Activated T-helper 1 cell treated with anti-CD3 and anti-CD28 coated beads, Interleukin-12 subunit alpha, Interleukin-12 subunit beta, Interleukin-2, Interleukin-4 antibody, amounts not matched to agents 30 ng/mL and 10 ng/mL and 1 ng/mL, durations not matched to agents 14 hours and 24 hours and 36 hours (primary cell): Measurements from ENCODE around the gene YY1. TPM values are rescaled to one million over a fixed set of nuclear protein-coding genes. Genes with fewer than 3 reads are reported as not detected.

Source experiments
- DNase-seq: peaks from one replicate; pipeline ENCODE4 v3.0.0; 2021; ENCODE audit warnings: low spot score
- H3K27ac Mint-ChIP-seq: one replicate; pipeline ENCODE4 v1.8.0; 2021; ENCODE audit warnings: mild to moderate bottlenecking, mixed read lengths
- H3K27me3 Mint-ChIP-seq: one replicate; pipeline ENCODE4 v1.8.0; 2022; ENCODE audit warnings: mild to moderate bottlenecking, moderate library complexity, mixed read lengths; ENCODE audit not compliant: insufficient read depth
- H3K36me3 Mint-ChIP-seq: one replicate; pipeline ENCODE4 v1.8.0; 2021; ENCODE audit warnings: low read depth, mixed read lengths
- H3K4me1 Mint-ChIP-seq: one replicate; pipeline ENCODE4 v1.8.0; 2021; ENCODE audit warnings: low read depth, mixed read lengths
- H3K4me3 Mint-ChIP-seq: one replicate; pipeline ENCODE4 v1.8.0; 2021; ENCODE audit warnings: mild to moderate bottlenecking, moderate library complexity, mixed read lengths
- H3K9me3 Mint-ChIP-seq: one replicate; pipeline ENCODE4 v1.8.0; 2021; ENCODE audit warnings: mixed read lengths
- intact Hi-C: fragments of 100-400 bp; cut with micrococcal nuclease; formaldehyde crosslinking; loops from one replicate; pipeline ENCODE4 v1.15.1; 2024
- total RNA-seq: library from RNA; stranded (reverse); gene quantifications from 2 replicates; pipeline ENCODE4 v1.2.3, GENCODE V29; 2022

The YY1 gene
- total RNA-seq: 109 and 110 TPM in 2 replicates

GRCh38 chr14:100238419-100239210 is at the start of gene YY1:
YY1 (plus strand) TSS chr14:100239144; CDS start chr14:100239245, 101 bp downstream.
- Mint-ChIP-seq H3K27ac (peak within 1 kb of the TSS; percentile 98), H3K36me3 (peaks cover 28% of the 10 kb centered on the region), H3K4me1 (peaks cover 65% of the 10 kb centered on the region), H3K9me3 (no peaks in the 10 kb centered on the region), H3K27me3 (no peaks in the 10 kb centered on the region), H3K4me3 (peak within 1 kb of the TSS; percentile 92)
- intact Hi-C loops: loop anchor here (1.0 to 5.0 kb wide), 8 partner anchors 17 to 757 kb away; partner anchors contain the start of genes CCNK and CYP46A1
- peak; percentile 99 for DNase-seq

GRCh38 chr14:100190126-100190525 is 48.8 kb upstream of the YY1 start:
- no peak overlapping the region for H3K27ac Mint-ChIP-seq
- no peaks in the 10 kb centered on the region for H3K9me3 Mint-ChIP-seq
- no peak for DNase-seq
- H3K4me3 Mint-ChIP-seq: no peak overlapping the region
- intact Hi-C loops: loop anchor here (10.0 kb wide), 1 partner anchor 585 kb away; the partner anchor contains the start of gene CCDC85C
- no peaks in the 10 kb centered on the region for H3K36me3 Mint-ChIP-seq
- H3K27me3 Mint-ChIP-seq: no peaks in the 10 kb centered on the region
- peaks cover 10% of the 10 kb centered on the region for H3K4me1 Mint-ChIP-seq

GRCh38 chr14:100191584-100192249 is 47.2 kb upstream of the YY1 start:
- H3K36me3 Mint-ChIP-seq: no peaks in the 10 kb centered on the region
- H3K4me3 Mint-ChIP-seq: no peak overlapping the region

GRCh38 chr14:100192250-100192671 is 46.7 kb upstream of the YY1 start:
- Mint-ChIP-seq H3K4me1 (peaks cover 6% of the 10 kb centered on the region), H3K36me3 (no peaks in the 10 kb centered on the region), H3K9me3 (no peaks in the 10 kb centered on the region), H3K4me3 (peak overlapping the region; percentile 60), H3K27me3 (no peaks in the 10 kb centered on the region), H3K27ac (peak overlapping the region; percentile 52)
- intact Hi-C loops: loop anchor here (2.0 to 10.0 kb wide), 2 partner anchors 123 to 587 kb away; partner anchors contain the start of gene CCDC85C
- DNase-seq: peak; percentile 4

More at GRCh38 chr14:100191584-100192249, 47.2 kb upstream of the YY1 start:
- DNase-seq: no peak
- no peaks in the 10 kb centered on the region for H3K27me3 Mint-ChIP-seq
- intact Hi-C loops: loop anchor here (2.0 to 10.0 kb wide), 2 partner anchors 123 to 587 kb away; partner anchors contain the start of gene CCDC85C
- no peaks in the 10 kb centered on the region for H3K9me3 Mint-ChIP-seq
- no peak overlapping the region for H3K27ac Mint-ChIP-seq
- peaks cover 6% of the 10 kb centered on the region for H3K4me1 Mint-ChIP-seq

- intact Hi-C loops: loop anchor here (1.0 to 10.0 kb wide), 11 partner anchors 21 to 588 kb away; partner anchors contain the start of genes CCDC85C, DEGS2 and WDR25
- no peaks in the 10 kb centered on the region for H3K36me3 Mint-ChIP-seq
These were observed 46.1 kb upstream of the YY1 start for GRCh38 chr14:100192672-100193416.

GRCh38 chr14:100193417-100194357 is 45.3 kb upstream of the YY1 start:
- intact Hi-C loops: loop anchor here (1.0 to 10.0 kb wide), 11 partner anchors 21 to 589 kb away; partner anchors contain the start of genes CCDC85C, DEGS2 and WDR25
- no peaks in the 10 kb centered on the region for H3K36me3 Mint-ChIP-seq
- H3K9me3 Mint-ChIP-seq: no peaks in the 10 kb centered on the region
- no peaks in the 10 kb centered on the region for H3K27me3 Mint-ChIP-seq
- H3K4me3 Mint-ChIP-seq: peak overlapping the region; percentile 60
- peak overlapping the region; percentile 67 for H3K27ac Mint-ChIP-seq
- DNase-seq: no peak
- H3K4me1 Mint-ChIP-seq: peaks cover 6% of the 10 kb centered on the region

More at GRCh38 chr14:100192672-100193416, 46.1 kb upstream of the YY1 start:
- Mint-ChIP-seq H3K4me1 (peaks cover 6% of the 10 kb centered on the region), H3K9me3 (no peaks in the 10 kb centered on the region), H3K27me3 (no peaks in the 10 kb centered on the region), H3K4me3 (peak overlapping the region; percentile 60), H3K27ac (peak overlapping the region; percentile 67)
- peak; percentile 100 for DNase-seq

GRCh38 chr14:100199240-100199860 is 39.6 kb upstream of the YY1 start:
- Mint-ChIP-seq H3K4me1 (no peaks in the 10 kb centered on the region), H3K27ac (no peak overlapping the region), H3K27me3 (peaks cover 4% of the 10 kb centered on the region), H3K9me3 (no peaks in the 10 kb centered on the region), H3K4me3 (no peak overlapping the region), H3K36me3 (no peaks in the 10 kb centered on the region)
- intact Hi-C loops: loop anchor here (10.0 kb wide), 1 partner anchor 595 kb away; the partner anchor contains the start of gene CCDC85C
- DNase-seq: no peak

- Mint-ChIP-seq H3K27ac (no peak overlapping the region), H3K9me3 (no peaks in the 10 kb centered on the region), H3K4me1 (no peaks in the 10 kb centered on the region), H3K4me3 (no peak overlapping the region), H3K27me3 (peaks cover 4% of the 10 kb centered on the region), H3K36me3 (no peaks in the 10 kb centered on the region)
- DNase-seq: no peak
- intact Hi-C loops: no loop called here
These were observed 38.6 kb upstream of the YY1 start for GRCh38 chr14:100200311-100200710.

GRCh38 chr14:100201701-100202100 is 37.2 kb upstream of the YY1 start:
- intact Hi-C loops: no loop called here
- H3K4me1 Mint-ChIP-seq: no peaks in the 10 kb centered on the region
- no peaks in the 10 kb centered on the region for H3K36me3 Mint-ChIP-seq
- no peaks in the 10 kb centered on the region for H3K9me3 Mint-ChIP-seq
- no peak for DNase-seq
- peaks cover 4% of the 10 kb centered on the region for H3K27me3 Mint-ChIP-seq
- H3K4me3 Mint-ChIP-seq: no peak overlapping the region
- no peak overlapping the region for H3K27ac Mint-ChIP-seq

GRCh38 chr14:100202712-100203111 is 36.2 kb upstream of the YY1 start:
- Mint-ChIP-seq H3K4me1 (no peaks in the 10 kb centered on the region), H3K4me3 (no peak overlapping the region), H3K27ac (no peak overlapping the region), H3K9me3 (no peaks in the 10 kb centered on the region), H3K27me3 (peaks cover 4% of the 10 kb centered on the region), H3K36me3 (no peaks in the 10 kb centered on the region)
- intact Hi-C loops: no loop called here
- no peak for DNase-seq

- no peak overlapping the region for H3K4me3 Mint-ChIP-seq
- DNase-seq: no peak
- H3K27me3 Mint-ChIP-seq: peaks cover 4% of the 10 kb centered on the region
- no peak overlapping the region for H3K27ac Mint-ChIP-seq
- H3K36me3 Mint-ChIP-seq: no peaks in the 10 kb centered on the region
- intact Hi-C loops: no loop called here
- H3K4me1 Mint-ChIP-seq: no peaks in the 10 kb centered on the region
- H3K9me3 Mint-ChIP-seq: no peaks in the 10 kb centered on the region
These were observed 35.8 kb upstream of the YY1 start for GRCh38 chr14:100203146-100203545.
